Muscle layer of duodenum (tissue), 2 donors: Measurements from ENCODE around the gene MYBBP1A.

ENCODE experiments used
- H3K27ac ChIP-seq: one replicate; pipeline ENCODE4 v1.7.0; 2013; ENCODE audit warnings: mild to moderate bottlenecking, low read length
- H3K27me3 ChIP-seq: one replicate; pipeline ENCODE4 v1.7.0; 2013; ENCODE audit warnings: low read depth, mild to moderate bottlenecking, control low read depth, low read length
- H3K36me3 ChIP-seq, 2 donors: one replicate each; pipeline ENCODE4 v1.7.0; 2013; ENCODE audit warnings: low read length in 2 of 2, control low read depth in 1 of 2, mild to moderate bottlenecking in 1 of 2; ENCODE audit not compliant: insufficient read depth in 2 of 2, control insufficient read depth in 1 of 2
- H3K4me1 ChIP-seq, 2 donors: one replicate each; pipeline ENCODE4 v1.7.0; 2013; ENCODE audit warnings: low read length in 2 of 2, mild to moderate bottlenecking in 2 of 2, control low read depth in 1 of 2, moderate library complexity in 1 of 2; ENCODE audit not compliant: insufficient read depth in 2 of 2, control insufficient read depth in 1 of 2
- H3K4me3 ChIP-seq, 2 donors: one replicate each; pipeline ENCODE4 v1.7.0; 2013; ENCODE audit warnings: low read length in 2 of 2, low read depth in 1 of 2, mild to moderate bottlenecking in 1 of 2
- H3K9me3 ChIP-seq, 2 donors: one replicate each; pipeline ENCODE4 v1.7.0; 2013; ENCODE audit warnings: low read length in 2 of 2, control low read depth in 1 of 2, mild to moderate bottlenecking in 1 of 2; ENCODE audit not compliant: control insufficient read depth in 1 of 2
- donor health status: healthy.

MYBBP1A gene

GRCh38 chr17:4512156-4513112 is 42.8 kb downstream of the MYBBP1A start:
- Histone ChIP-seq H3K4me1 (no peaks in the 10 kb centered on the region), H3K9me3 (no peaks in the 10 kb centered on the region), H3K27me3 (no peaks in the 10 kb centered on the region), H3K4me3 (no peak overlapping the region), H3K27ac (no peak overlapping the region), H3K36me3 (no peaks in the 10 kb centered on the region)

- Histone ChIP-seq H3K27ac (no peak overlapping the region), H3K4me1 (peaks cover 0 to 7% of the 10 kb centered on the region in 2 donors), H3K4me3 (no peak overlapping the region)
Observed at GRCh38 chr17:4511199-4511932, 43.8 kb downstream of the MYBBP1A start.

DNA sequence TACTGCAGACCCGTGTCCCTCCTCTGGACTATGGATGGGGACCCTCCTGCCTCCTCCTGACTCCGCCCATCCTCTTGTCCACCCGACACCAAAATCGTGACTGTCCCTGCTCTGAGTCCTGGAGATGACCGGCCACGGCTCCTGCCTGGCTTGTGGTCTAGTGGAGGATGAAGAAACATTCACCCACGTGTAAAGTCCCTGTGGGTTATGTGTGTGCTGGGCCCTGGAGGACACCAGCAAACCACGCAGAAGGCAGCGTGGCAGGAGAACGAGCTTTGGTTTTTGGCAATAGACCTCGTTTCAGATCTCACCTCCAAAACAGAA is 44.6 kb downstream of the MYBBP1A start:
- no peaks in the 10 kb centered on the region for H3K36me3 ChIP-seq
- peaks cover 0 to 10% of the 10 kb centered on the region in 2 donors for H3K4me1 ChIP-seq
- H3K4me3 ChIP-seq, result no peak overlapping the region
- no peaks in the 10 kb centered on the region for H3K27me3 ChIP-seq
- H3K27ac ChIP-seq, result no peak overlapping the region
- no peaks in the 10 kb centered on the region for H3K9me3 ChIP-seq

More at GRCh38 chr17:4511199-4511932, 43.8 kb downstream of the MYBBP1A start:
- Histone ChIP-seq H3K27me3 (no peaks in the 10 kb centered on the region), H3K36me3 (no peaks in the 10 kb centered on the region), H3K9me3 (no peaks in the 10 kb centered on the region)

DNA sequence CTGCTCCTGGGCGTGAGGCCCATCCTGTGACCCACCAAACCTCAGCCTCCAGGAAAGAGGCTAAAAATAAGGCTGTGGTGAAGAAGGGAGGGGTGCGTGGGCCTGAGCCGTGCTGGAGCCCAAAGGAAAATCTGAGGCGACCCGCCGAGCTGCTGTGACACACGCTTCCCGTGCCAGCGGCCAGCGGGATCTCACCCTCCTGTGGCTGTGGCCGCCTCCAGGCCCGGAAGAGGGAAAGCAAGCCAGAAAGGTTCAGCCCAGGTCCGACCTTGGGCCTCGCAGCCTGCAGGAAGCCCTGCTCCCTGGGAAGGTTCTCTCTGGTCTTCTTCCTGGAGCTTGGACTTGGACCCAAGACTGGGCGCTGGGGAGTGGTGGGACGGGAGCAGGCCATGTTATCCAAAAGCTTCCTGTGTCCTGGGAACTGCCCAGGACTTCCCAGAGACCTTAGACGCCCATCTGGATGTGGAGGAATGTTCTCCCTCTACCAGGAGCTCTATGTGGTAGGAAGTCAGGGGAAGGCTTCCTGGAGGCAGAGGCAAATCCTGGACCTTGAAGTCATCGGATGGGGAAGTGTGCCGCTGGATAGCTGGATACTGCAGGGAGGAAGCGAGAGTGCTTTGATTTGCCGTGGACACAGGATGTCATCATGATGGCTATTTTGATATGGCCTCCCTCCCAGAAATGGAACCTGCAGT is 45.1 kb downstream of the MYBBP1A start:
- Histone ChIP-seq H3K9me3 (no peaks in the 10 kb centered on the region), H3K27ac (peak overlapping the region; percentile 14), H3K4me3 (no peak overlapping the region), H3K27me3 (no peaks in the 10 kb centered on the region), H3K36me3 (no peaks in the 10 kb centered on the region), H3K4me1 (peaks cover 0 to 10% of the 10 kb centered on the region in 2 donors)

- Histone ChIP-seq H3K4me1 (peaks cover 0 to 10% of the 10 kb centered on the region in 2 donors), H3K36me3 (no peaks in the 10 kb centered on the region), H3K27ac (peak overlapping the region; percentile 14), H3K9me3 (no peaks in the 10 kb centered on the region), H3K4me3 (no peak overlapping the region), H3K27me3 (no peaks in the 10 kb centered on the region)
Observed at GRCh38 chr17:4509401-4509800, 45.8 kb downstream of the MYBBP1A start.

DNA sequence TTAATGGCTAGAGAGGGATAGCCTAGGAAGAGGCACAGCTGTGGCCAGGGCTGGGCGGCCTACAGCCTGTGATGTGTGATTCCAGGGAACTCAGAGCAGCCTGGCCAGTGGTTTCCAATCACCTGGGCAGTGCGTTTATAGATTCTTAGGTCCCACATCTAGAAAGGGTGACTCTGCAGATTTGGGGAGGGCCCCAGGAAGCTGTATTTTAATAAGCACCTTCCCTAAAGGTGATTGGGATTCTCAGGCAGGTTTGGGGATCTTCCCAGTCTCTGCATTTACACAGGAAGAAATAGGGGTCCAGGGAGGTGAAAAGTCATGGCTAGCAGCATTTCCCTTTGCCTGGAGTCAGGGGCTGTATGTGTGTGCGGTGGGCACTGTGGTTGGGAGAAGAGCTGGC is 47.0 kb downstream of the MYBBP1A start:
- Histone ChIP-seq H3K4me1 (peaks cover 0 to 10% of the 10 kb centered on the region in 2 donors), H3K4me3 (no peak overlapping the region), H3K36me3 (no peaks in the 10 kb centered on the region), H3K27me3 (peaks cover 2% of the 10 kb centered on the region), H3K27ac (no peak overlapping the region), H3K9me3 (no peaks in the 10 kb centered on the region)

DNA sequence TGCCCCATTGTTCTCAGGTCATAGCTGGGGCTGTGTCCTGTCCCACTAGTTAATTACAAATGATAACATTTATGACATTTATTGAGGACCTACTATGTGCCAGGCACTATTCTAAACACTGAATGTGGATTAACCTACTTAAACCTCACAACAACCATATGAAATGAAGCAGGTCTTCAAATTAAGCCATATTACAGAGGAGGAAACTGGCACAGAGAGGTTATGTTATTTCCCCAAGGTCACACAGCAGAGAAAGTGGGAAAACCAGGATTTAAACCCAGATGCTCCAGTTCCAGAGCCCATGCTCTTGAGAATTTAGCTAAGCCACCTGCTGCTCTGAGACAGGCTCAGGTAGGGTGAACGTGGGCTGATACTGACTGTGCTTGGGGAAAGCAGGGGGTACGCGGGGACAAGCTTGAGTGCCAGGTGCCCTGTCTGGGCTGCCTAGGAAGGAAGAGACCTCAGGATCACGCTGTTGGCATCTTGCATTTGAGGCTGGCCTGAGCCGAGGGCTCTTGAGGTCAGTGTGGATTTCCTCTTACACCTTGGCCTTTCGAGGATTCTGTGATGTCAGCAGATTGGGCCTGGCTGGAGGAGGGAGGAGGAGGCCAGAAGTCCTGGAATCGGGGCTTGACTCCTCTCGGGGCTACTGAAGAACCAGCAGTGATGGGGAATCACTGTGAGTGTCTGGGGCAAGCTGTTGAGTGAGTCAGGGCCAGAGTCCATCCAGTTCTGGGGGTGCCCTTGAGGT is 47.6 kb downstream of the MYBBP1A start:
- peaks cover 5% of the 10 kb centered on the region for H3K27me3 ChIP-seq
- no peaks in the 10 kb centered on the region for H3K36me3 ChIP-seq
- no peaks in the 10 kb centered on the region for H3K9me3 ChIP-seq
- H3K4me1 ChIP-seq, result peaks cover 0 to 10% of the 10 kb centered on the region in 2 donors
- no peak overlapping the region for H3K27ac ChIP-seq
- no peak overlapping the region for H3K4me3 ChIP-seq

DNA sequence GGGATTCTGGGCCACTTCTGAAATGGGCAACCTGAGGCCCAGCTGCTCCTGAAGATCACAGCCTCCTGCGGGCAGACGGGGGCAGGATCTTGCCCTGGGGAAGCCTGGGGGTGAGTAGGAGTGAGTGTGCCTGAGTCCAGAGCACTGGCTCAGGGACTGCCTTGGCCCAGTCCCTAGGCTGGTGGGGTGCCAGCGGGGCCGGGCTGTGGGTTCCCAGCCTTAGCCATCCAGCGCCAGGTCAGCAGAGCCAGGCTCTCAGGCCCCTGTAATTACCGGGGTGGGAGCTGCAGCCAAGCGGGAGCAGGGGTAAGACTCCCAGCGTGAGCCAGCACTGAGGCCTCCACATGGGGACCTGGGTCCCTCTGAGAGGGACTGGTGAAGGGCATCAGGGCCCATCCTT is 48.3 kb downstream of the MYBBP1A start:
- Histone ChIP-seq H3K4me1 (peaks cover 0 to 10% of the 10 kb centered on the region in 2 donors), H3K27ac (no peak overlapping the region)

GRCh38 chr17:4506175-4506813 is 48.9 kb downstream of the MYBBP1A start:
- Histone ChIP-seq H3K4me1 (peaks cover 0 to 10% of the 10 kb centered on the region in 2 donors), H3K4me3 (no peak overlapping the region), H3K27ac (no peak overlapping the region), H3K9me3 (no peaks in the 10 kb centered on the region), H3K27me3 (peaks cover 5% of the 10 kb centered on the region), H3K36me3 (no peaks in the 10 kb centered on the region)

More for the DNA sequence above, 48.3 kb downstream of the MYBBP1A start:
- H3K9me3 ChIP-seq, result no peaks in the 10 kb centered on the region
- no peak overlapping the region for H3K4me3 ChIP-seq
- H3K36me3 ChIP-seq, result no peaks in the 10 kb centered on the region
- H3K27me3 ChIP-seq, result peaks cover 5% of the 10 kb centered on the region

DNA sequence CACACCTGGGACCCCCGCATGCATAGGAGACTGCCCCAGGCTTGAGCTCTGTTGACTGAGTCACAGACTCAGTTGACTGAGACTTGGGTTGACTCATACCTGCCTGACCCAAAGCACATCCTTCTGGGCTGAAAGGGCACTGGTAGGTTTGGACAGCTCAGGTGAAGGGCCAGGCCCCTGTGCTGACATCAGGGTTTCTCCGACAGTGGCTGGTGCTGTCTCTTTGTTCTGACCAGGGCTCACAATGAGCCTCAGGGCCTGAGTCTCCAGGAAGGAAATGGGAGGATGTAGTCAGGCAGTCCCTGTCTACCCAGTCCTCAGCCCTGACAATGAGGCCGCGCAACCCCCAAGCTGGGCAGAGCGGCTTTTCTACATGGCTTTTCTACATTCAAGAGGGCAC is 50.0 kb downstream of the MYBBP1A start:
- Histone ChIP-seq H3K9me3 (no peaks in the 10 kb centered on the region), H3K27ac (no peak overlapping the region), H3K4me3 (no peak overlapping the region), H3K27me3 (peaks cover 7% of the 10 kb centered on the region), H3K4me1 (peaks cover 0 to 17% of the 10 kb centered on the region in 2 donors), H3K36me3 (no peaks in the 10 kb centered on the region)
